HepG2 (cell line): Measurements from ENCODE around the gene TPD52L2. TPM values are rescaled to one million over a fixed set of nuclear protein-coding genes. Genes with fewer than 3 reads are reported as not detected.

Experiments used
- CENPX ChIP-seq: sonication (generic); formaldehyde crosslinking; IDR thresholded peaks from 2 replicates; pipeline ENCODE4 v1.9.0; 2021; ENCODE audit warnings: mild to moderate bottlenecking, missing genetic modification reagents, moderate library complexity
- GATAD2A ChIP-seq: IDR thresholded peaks from 2 replicates; pipeline ENCODE4 v1.6.1; 2016
- HDAC2 ChIP-seq: sonication (generic); formaldehyde crosslinking; IDR thresholded peaks from 2 replicates; pipeline ENCODE4 v1.4.0; 2020; ENCODE audit warnings: missing genetic modification reagents
- KLF9 ChIP-seq: IDR thresholded peaks from 2 replicates; pipeline ENCODE4 v1.6.1; 2016; ENCODE audit warnings: low read depth
- MBD4 ChIP-seq: IDR thresholded peaks from 2 replicates; pipeline ENCODE4 v1.6.1; 2012; ENCODE audit warnings: low read length, inconsistent platforms, borderline replicate concordance
- MYNN ChIP-seq: sonication (generic); formaldehyde crosslinking; IDR thresholded peaks from 2 replicates; pipeline ENCODE4 v1.4.0; 2020; ENCODE audit warnings: mild to moderate bottlenecking, low read depth, missing genetic modification reagents
- NFKB2 ChIP-seq: sonication (generic); formaldehyde crosslinking; IDR thresholded peaks from 2 replicates; pipeline ENCODE4 v1.4.0; 2020; ENCODE audit warnings: missing genetic modification reagents, borderline replicate concordance
- NR2F2 ChIP-seq: IDR thresholded peaks from 2 replicates; pipeline ENCODE4 v1.6.1; 2012; ENCODE audit warnings: low read depth, inconsistent platforms, borderline replicate concordance
- RARG ChIP-seq: sonication (generic); formaldehyde crosslinking; IDR thresholded peaks from 2 replicates; pipeline ENCODE4 v1.4.0; 2020; ENCODE audit warnings: low read depth, mild to moderate bottlenecking, missing genetic modification reagents
- RBAK ChIP-seq: sonication (generic); formaldehyde crosslinking; IDR thresholded peaks from 2 replicates; pipeline ENCODE4 v1.5.1; 2020; ENCODE audit warnings: mild to moderate bottlenecking, missing genetic modification reagents
- ZFP90 ChIP-seq: sonication (generic); formaldehyde crosslinking; IDR thresholded peaks from 2 replicates; pipeline ENCODE4 v1.8.0; 2022; ENCODE audit warnings: missing genetic modification reagents, mild to moderate bottlenecking, inconsistent platforms, borderline replicate concordance
- ZNF574 ChIP-seq: sonication (generic); formaldehyde crosslinking; IDR thresholded peaks from 2 replicates; pipeline ENCODE4 v1.4.0; 2020; ENCODE audit warnings: missing genetic modification reagents
- ZNF761 ChIP-seq: sonication (generic); formaldehyde crosslinking; conservative IDR thresholded peaks from 2 replicates; pipeline ENCODE4 v1.4.0; 2020; ENCODE audit warnings: mild to moderate bottlenecking, missing genetic modification reagents
- ZNF773 ChIP-seq: sonication (generic); formaldehyde crosslinking; IDR thresholded peaks from 2 replicates; pipeline ENCODE4 v1.4.0; 2020; ENCODE audit warnings: missing genetic modification reagents, borderline replicate concordance
- ZSCAN30 ChIP-seq: sonication (generic); formaldehyde crosslinking; IDR thresholded peaks from 2 replicates; pipeline ENCODE4 v1.5.0; 2020; ENCODE audit warnings: mild to moderate bottlenecking, missing genetic modification reagents
- polyA plus RNA-seq, 8 experiments: library from polyadenylated mRNA; depleted of rRNA in 3 of 8; stranded (reverse) in 7 of 8; unstranded in 1 of 8; fragments of >200 nt; fragmentation: Illumina TruSeq in 4 of 8; extraction: Trizol in 4 of 8; gene quantifications; 2 replicates each; pipeline versions ENCODE4 v1.2.1 to v1.2.3, GENCODE V29; 2011 to 2016; ENCODE audit warnings: low read depth in 4 of 8, missing spikeins in 1 of 8, mixed read lengths in 1 of 8; ENCODE audit not compliant: insufficient read depth in 1 of 8
- total RNA-seq, 5 experiments: library from RNA; depleted of rRNA; stranded (reverse); fragments of >200 nt; fragmentation: Illumina TruSeq; extraction: Trizol; gene quantifications; 2 replicates each; pipeline ENCODE4 v1.2.3, GENCODE V29; 2016; ENCODE audit warnings: low read depth in 1 of 5
- TF ChIP-seq, protein P1 (sequence below): sonication (generic); formaldehyde crosslinking; IDR thresholded peaks from one replicate; pipeline ENCODE4 v1.5.1; 2020; ENCODE audit warnings: mild to moderate bottlenecking, missing genetic modification reagents; ENCODE audit errors: not compliant biosample characterization
- TF ChIP-seq, protein P2 (sequence below): sonication (generic); formaldehyde crosslinking; conservative IDR thresholded peaks from 2 replicates; pipeline ENCODE4 v1.8.1; 2023; ENCODE audit warnings: missing genetic modification reagents

TPD52L2 gene
- total and polyA plus RNA-seq, 2 of the 13 experiments (the other 11 are each of a cell fraction or from before 2014, with no cell fraction given) = 156 to 184 TPM

- TF ChIP-seq, protein P1, sequence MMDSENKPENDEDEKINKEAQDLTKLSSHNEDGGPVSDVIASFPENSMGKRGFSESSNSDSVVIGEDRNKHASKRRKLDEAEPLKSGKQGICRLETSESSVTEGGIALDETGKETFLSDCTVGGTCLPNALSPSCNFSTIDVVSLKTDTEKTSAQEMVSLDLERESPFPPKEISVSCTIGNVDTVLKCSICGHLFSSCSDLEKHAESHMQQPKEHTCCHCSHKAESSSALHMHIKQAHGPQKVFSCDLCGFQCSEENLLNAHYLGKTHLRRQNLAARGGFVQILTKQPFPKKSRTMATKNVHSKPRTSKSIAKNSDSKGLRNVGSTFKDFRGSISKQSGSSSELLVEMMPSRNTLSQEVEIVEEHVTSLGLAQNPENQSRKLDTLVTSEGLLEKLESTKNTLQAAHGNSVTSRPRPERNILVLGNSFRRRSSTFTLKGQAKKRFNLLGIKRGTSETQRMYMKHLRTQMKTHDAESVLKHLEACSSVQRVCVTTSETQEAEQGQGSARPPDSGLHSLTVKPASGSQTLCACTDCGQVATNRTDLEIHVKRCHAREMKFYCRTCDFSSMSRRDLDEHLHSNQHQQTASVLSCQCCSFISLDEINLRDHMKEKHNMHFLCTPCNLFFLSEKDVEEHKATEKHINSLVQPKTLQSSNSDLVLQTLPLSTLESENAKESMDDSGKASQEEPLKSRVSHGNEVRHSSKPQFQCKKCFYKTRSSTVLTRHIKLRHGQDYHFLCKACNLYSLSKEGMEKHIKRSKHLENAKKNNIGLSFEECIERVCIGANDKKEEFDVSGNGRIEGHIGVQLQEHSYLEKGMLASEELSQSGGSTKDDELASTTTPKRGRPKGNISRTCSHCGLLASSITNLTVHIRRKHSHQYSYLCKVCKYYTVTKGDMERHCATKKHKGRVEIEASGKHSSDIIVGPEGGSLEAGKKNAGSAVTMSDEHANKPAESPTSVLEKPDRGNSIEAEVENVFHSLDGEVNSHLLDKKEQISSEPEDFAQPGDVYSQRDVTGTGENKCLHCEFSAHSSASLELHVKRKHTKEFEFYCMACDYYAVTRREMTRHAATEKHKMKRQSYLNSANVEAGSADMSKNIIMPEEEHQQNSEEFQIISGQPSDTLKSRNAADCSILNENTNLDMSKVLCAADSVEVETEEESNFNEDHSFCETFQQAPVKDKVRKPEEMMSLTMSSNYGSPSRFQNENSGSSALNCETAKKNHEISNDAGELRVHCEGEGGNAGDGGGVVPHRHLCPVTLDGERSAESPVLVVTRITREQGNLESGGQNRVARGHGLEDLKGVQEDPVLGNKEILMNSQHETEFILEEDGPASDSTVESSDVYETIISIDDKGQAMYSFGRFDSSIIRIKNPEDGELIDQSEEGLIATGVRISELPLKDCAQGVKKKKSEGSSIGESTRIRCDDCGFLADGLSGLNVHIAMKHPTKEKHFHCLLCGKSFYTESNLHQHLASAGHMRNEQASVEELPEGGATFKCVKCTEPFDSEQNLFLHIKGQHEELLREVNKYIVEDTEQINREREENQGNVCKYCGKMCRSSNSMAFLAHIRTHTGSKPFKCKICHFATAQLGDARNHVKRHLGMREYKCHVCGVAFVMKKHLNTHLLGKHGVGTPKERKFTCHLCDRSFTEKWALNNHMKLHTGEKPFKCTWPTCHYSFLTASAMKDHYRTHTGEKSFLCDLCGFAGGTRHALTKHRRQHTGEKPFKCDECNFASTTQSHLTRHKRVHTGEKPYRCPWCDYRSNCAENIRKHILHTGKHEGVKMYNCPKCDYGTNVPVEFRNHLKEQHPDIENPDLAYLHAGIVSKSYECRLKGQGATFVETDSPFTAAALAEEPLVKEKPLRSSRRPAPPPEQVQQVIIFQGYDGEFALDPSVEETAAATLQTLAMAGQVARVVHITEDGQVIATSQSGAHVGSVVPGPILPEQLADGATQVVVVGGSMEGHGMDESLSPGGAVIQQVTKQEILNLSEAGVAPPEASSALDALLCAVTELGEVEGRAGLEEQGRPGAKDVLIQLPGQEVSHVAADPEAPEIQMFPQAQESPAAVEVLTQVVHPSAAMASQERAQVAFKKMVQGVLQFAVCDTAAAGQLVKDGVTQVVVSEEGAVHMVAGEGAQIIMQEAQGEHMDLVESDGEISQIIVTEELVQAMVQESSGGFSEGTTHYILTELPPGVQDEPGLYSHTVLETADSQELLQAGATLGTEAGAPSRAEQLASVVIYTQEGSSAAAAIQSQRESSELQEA (CRISPR knock-in tag) = no peak
- 0 out of 2 replicates have a peak, but pooled peaks have one; percentile 50 for TF ChIP-seq ZNF761 (CRISPR knock-in tag)
- TF ChIP-seq HDAC2 (CRISPR knock-in tag) = no peak; the same call in none of the 2 replicates
- 0 out of 2 replicates have a peak, but pooled peaks have one; percentile 28 for TF ChIP-seq NFKB2 (CRISPR knock-in tag)
- TF ChIP-seq MYNN (CRISPR knock-in tag) = no peak
- no peak for TF ChIP-seq CENPX (CRISPR knock-in tag)
- no peak for TF ChIP-seq MBD4
- TF ChIP-seq NR2F2 = no peak
- no peak for TF ChIP-seq ZSCAN30 (CRISPR knock-in tag)
- TF ChIP-seq, protein P2, sequence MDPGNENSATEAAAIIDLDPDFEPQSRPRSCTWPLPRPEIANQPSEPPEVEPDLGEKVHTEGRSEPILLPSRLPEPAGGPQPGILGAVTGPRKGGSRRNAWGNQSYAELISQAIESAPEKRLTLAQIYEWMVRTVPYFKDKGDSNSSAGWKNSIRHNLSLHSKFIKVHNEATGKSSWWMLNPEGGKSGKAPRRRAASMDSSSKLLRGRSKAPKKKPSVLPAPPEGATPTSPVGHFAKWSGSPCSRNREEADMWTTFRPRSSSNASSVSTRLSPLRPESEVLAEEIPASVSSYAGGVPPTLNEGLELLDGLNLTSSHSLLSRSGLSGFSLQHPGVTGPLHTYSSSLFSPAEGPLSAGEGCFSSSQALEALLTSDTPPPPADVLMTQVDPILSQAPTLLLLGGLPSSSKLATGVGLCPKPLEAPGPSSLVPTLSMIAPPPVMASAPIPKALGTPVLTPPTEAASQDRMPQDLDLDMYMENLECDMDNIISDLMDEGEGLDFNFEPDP (CRISPR knock-in tag) = no peak
- no peak; the same call in 1 of the 2 replicates for TF ChIP-seq RBAK (CRISPR knock-in tag)
- TF ChIP-seq ZNF574 (CRISPR knock-in tag) = no peak
- peak; percentile 95 for TF ChIP-seq ZFP90 (CRISPR knock-in tag)
- TF ChIP-seq KLF9 (CRISPR knock-in tag) = no peak
- TF ChIP-seq RARG (CRISPR knock-in tag) = no peak
- TF ChIP-seq GATAD2A (CRISPR knock-in tag) = peak; percentile 84
- TF ChIP-seq ZNF773 (CRISPR knock-in tag) = no peak
These were observed 10.9 kb upstream of the TPD52L2 start (continued) for GRCh38 chr20:63854069-63854765.
